GM18951 (cell line): Measurements from ENCODE around the gene PICK1.
"Not testable (repeated sequence)": the region's sequence is repeated elsewhere in the genome, so short reads cannot be mapped to it uniquely, and the experiment has no call there.

Experiments used
- POLR2A ChIP-seq: IDR thresholded peaks from 4 replicates; pipeline ENCODE4 v1.6.1; 2011; ENCODE audit warnings: mild to moderate bottlenecking; ENCODE audit not compliant: insufficient read length, insufficient read depth; ENCODE audit errors: extremely low read depth
- in situ Hi-C: fragments of 300-500 bp; cut with MboI; formaldehyde crosslinking; loops from one replicate; pipeline ENCODE4 v1.12.0; 2022; ENCODE audit warnings: low sequenced_read_pairs, mixed read lengths, inconsistent platforms; ENCODE audit not compliant: unreplicated experiment

The PICK1 gene

DNA sequence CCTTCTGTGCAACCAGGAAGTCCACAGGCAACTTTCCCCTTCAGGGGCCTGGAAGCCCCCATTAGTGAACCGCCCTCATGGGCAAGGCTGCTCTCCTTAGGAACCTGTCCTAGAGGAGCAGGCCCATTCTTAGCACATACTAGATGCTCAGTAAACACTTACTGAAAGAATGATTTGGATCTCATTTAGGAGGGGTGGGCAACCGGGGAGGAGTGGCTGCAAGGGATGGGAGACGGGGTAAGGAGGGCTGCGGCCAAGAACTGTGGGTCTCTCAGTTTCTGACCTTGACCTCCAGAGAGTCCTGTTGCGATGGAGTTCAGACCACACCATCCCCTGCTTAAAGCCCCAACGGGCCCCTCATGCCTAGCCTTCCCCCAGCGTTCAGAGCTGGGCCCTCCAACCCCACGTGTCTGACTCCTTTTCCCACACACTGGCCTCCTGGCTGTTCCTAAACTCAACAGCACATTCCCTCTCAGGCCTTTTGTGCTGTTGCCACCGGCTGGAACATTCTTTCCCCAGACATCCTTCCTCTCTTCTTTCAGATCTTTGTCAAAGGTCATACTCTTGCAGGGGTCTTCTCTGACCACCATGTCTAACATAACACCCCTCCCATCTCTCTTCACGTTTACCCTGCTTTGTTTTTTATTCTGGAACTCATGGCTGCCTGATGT lies 20.7 kb upstream of the PICK1 start:
- in situ Hi-C loops: no loop called here
- TF ChIP-seq POLR2A: no peak

DNA sequence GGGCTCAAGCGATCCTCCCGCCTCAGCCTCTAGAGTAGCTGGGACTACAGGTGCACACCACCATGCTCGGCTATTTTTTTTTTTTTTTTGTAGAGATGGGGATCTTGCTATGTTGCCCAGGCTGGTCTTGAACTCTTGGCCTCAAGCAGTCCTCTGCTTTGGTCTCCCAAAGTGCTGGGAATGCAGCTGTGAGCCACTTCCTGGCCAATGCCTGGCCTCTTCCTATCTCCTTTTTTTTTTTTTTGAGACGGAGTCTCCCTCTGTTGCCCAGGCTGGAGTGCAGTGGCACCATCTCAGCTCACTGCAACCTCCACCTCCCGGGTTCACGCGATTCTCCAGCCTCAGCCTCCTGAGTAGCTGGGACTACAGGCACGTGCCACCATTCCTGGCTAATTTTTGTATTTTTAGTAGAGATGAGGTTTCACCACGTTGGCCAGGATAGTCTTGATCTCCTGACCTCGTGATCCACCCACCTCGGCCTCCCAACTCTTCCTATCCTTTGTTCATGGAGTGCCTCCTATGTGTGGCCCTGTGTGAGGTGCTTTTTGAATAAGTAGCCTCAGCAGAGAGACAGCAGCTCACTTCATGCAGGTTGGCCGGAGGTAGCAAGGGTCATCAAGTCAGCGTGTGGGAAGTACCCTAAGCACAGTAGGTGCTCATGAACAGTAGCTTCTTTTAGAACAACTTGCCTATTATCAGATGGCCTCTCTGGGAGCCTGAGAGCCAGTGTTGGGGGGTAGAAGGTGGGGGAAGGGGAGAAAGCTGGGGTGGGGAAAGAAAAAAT lies 19.6 kb upstream of the PICK1 start:
- in situ Hi-C loops: not testable (repeated sequence)

DNA sequence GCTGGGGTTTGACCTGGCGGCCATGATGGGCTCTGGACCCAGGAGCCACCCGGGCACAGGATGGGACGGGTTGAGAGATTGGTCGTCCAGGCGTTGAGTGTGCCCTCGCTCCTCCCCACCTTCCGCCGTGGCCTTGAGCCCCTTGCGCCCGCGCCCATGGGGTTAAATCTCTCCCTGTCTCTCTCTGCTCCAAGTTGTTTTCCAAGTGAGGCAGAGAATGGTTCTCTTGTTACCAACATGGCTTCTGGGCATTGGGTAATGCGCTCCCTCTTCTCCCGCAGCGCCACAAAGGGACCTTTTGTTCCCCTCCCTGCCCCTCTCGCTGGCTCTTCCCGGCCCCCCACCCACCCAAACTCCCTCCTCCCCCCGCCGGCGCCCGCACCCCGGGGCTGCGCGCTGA lies 18.8 kb upstream of the PICK1 start:
- TF ChIP-seq POLR2A: no peak
- in situ Hi-C loops: no loop called here

DNA sequence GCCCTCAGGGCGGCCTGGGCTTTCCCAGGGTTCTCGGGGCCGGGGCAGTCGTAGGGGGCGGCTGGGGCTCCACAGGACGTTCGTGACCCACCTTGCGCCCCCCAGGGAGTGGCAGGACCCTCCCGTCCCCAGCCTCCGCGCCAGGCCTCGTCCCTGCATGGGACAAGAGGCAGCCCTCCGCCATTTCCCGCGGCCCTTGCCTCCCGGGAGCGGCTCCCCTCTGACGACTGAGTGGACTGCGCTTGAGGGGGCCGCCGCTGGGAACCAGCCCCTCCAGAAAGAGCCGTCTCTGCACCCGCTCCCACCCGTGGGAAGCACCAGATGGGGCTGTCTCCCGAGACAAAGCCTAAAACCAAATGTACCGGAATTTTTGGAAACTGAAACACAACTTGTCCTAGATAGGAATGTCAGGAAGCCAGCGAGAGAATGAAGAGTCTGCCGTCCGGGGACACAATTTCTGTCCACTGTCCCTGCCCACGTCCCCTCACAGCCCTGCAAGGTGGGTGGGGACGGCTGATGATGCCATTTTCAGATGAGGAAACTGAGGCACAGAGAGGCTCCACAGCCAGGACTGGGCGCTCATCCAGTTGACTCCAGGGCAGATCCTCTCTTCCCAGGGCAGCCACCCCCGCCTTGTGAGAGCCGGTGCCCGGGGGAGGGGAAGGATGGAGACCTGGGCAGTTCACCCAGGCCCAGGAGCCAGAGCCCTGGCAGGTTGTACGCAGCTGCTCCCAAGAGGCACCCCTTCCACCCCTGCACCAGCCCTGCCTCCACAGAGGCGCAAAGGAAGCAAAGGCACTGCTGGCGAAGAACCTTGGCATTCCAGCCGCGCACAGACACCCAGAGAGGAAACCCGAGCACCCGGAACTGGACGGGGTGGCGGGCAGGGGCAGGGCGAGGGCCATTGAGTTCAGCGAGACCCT lies 18.1 kb upstream of the PICK1 start:
- in situ Hi-C loops: no loop called here

DNA sequence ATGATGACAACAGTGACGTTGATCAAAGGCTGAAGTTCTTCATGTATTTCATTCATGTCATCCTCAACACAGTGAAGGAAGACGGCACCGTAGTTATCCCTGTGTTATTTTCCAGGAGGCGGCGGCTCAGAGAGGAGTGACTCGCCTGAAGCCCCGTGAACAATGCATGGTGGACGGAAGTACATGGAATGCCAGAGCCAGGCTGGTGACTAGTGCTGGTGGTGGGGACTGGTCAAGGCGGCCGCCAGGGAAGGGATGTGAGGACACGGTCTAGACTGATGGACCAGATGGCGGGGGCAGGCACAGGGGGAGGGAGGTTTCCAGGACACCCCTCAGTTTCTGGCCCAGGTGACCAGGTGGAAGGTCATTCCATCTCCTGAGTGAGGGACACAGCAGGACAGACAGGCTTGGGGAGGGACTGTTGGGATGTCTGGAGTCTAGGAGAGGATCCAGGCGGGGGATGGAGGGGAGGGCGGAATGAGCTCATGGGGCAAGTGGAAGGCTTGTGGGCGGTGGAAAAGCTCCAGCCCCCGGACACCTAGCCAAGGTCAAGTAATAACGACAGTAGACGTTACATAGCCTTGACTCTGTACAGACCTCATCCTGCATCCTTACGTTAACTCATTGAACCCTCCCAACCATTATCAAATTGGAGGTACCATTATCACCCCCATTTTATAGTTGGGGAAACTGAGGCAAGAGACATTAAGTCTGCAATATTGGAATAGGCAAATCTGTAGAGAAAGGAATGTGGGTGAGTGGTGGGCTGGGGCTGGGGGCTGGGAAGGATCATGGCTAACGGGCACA lies 16.0 kb upstream of the PICK1 start:
- no peak for TF ChIP-seq POLR2A
- in situ Hi-C loops: loop anchor here (10.0 kb wide), 1 partner anchor 534 kb away; the partner anchor contains the start of gene DMC1

More for the DNA sequence above, 18.1 kb upstream of the PICK1 start:
- TF ChIP-seq POLR2A: no peak

DNA sequence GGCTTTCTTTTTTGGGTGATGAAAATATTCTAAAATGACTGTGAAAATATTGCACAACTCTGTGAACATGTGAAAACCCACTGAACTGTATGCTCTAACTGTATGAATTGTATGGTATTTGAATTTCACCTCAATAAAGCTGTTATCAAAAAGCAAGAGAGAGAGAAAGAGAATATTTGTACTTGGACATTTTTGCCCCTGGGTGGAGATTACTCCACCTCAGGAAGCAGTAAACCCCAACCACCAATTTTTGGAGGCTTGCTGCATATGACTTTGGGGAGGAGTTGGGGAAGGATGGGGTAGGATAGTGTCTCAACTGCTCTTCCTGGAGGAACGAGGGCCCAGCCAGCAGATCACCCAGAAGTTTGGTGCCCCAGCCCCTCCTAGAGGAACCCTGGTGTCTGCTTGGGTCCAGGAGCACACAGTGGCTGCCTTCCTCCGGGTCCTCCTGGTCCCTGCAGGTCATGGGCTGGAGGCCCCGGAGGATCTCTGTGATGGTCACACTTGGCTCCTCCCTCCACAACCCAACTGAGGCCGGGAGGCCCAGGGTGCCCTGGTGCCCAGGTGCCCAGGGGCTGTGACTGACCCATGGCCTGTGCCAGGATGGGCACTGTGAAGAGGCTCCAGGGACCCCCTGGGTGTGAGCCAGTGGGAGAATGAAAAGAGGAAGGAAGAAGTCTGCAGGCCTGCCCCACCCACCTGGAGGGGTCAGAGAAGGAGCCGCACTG lies 15.3 kb upstream of the PICK1 start:
- in situ Hi-C loops: loop anchor here (10.0 kb wide), 1 partner anchor 533 kb away; the partner anchor contains the start of gene DMC1

DNA sequence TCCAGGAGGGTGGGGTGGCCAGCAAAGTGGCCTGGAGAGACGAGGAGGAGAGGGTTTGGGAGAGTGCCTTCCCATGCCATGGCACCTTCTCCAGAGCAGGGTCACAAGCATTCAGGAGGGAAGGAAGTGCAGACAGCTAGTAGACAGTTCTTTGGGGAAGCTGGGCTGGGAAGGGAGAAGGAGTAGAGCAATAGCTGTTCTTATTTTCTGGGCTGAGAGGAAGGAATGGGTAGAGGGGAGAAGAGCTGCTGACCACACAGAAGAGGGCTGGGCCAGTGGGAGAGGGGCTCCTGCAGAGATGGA lies 14.8 kb upstream of the PICK1 start:
- in situ Hi-C loops: loop anchor here (10.0 kb wide), 1 partner anchor 532 kb away; the partner anchor contains the start of gene DMC1
- TF ChIP-seq POLR2A: no peak

More for the DNA sequence above, 15.3 kb upstream of the PICK1 start:
- no peak for TF ChIP-seq POLR2A

DNA sequence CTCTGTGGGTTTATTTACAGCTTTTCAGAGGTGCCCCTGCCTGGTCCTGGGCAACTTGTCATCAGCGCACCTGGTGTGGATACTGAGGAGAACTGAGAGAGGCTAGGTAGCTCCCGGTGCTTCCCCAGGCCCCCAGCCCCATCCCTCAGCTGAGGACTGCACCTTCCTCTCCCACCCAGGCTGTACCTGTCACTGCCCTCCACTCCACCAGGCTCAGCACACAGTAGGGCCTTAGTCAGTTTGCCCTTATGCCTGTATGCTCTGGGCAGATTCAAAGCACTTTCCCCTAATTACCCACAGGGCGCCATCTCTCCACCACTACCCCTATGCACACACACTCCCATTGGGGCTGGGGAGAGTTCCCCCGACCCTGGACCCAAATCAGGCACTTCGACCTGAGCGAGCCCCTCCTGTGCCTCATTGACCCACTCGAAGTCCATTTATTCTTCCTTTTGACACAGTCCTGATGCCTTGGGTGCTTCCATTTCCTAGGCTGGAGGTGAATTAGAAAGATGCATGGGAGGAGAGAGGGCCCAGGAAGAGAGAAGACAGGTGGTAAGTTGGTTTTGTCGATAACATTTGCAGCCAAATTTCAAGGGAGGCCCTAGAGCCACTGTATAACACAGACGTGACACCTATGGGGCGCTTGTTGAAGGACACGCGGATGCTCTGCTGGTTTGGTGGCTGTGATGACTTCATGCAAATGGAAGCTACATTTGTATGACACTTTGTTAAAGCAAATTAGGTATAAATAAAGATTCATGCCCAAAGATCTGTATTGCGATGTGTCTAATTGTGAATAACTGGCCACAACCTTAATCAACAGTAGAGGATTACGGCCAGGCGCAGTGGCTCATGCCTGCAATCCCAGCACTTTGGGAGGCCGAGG lies 13.8 kb upstream of the PICK1 start:
- in situ Hi-C loops: loop anchor here (10.0 kb wide), 1 partner anchor 531 kb away; the partner anchor contains the start of gene DMC1
- TF ChIP-seq POLR2A: no peak

DNA sequence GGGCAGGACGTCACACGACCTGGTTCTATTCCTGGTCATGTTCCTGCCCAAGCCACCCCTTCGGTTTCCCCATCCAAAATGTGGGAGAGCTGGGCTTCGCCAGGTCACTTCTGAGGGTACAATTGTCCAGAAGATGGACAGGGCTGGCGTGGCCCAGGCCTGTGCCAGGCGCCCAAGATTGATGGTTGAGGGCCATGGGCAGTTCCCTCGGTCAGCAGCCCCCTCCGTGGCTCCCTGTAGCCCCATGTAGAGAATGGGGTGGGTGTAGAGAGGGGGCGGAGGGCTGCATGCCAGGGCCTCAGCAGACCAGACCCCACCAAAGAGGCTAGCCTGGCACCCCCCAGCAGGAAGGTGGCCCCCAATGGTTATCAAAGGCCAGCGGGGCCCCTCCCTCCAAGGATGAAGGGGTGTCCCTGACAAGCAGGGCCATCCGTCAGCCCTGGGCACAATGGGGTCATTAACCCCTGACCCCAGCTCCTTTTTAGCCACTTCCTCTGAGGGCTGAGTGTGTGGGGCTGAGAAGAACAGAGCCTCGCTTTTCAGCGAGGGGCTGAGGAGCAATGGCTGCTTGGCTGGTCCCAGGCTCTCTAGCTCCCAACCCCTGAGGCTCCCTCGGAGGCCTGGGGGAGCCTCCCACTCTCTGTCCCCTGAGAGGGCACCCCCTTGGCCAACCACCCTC lies 11.0 kb upstream of the PICK1 start:
- in situ Hi-C loops: loop anchor here (10.0 kb wide), 1 partner anchor 529 kb away; the partner anchor contains the start of gene DMC1

DNA sequence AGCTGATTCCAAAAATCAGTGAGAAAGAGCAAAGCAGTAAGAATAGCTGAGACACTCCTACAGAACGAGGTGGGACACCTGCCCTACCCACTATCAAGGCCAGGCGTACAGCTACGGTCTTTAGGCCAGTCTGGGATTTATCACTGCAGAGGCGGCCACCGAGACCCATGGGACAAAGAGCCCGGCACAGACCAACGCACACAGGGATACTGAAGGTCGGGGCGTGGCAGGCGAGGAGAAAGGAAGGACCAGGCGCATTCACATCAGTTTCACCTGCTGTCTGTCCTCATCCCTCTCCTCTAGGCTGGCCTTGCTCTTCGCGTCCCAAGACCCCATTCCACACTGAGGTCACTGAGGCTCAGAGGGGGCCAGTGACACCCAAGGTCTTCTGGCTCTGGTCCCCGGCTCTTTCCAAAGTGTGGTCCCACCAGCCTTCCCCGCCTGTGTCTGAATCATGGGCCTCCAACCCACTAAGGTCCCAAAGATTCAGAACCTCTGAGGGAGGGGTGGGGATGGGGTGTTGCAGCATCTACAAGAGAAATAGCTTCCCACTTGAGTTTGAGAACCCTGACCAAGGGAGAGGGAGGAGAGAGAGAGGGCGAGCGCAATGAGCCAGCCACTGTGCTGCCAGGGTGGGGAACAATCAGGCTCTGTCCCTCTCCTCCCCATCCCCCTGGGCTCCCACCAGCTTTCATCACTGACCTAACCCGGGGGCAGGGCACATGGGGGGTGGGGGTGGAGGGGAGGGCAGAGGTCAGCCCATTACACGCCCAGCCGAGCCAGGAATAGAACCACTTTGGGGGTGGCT lies 7.2 kb upstream of the PICK1 start:
- in situ Hi-C loops: loop anchor here (10.0 kb wide), 1 partner anchor 525 kb away; the partner anchor contains the start of gene DMC1

More for the DNA sequence above, 11.0 kb upstream of the PICK1 start:
- TF ChIP-seq POLR2A: no peak

More for the DNA sequence above, 7.2 kb upstream of the PICK1 start:
- no peak for TF ChIP-seq POLR2A
